OCI-LY1 (cell line): ENCODE measurements around the gene RALB.

Source experiments
- H2AFZ ChIP-seq: fragments of 200-600 bp; sonication (generic), shearing (Covaris generic); 2 replicates; pipeline ENCODE4 v1.6.0; 2014; ENCODE audit warnings: antibody characterized with exemption, mild to moderate bottlenecking, low read length
- H3F3A ChIP-seq: fragments of 200-600 bp; sonication (generic), shearing (Covaris generic); 2 replicates; pipeline ENCODE4 v1.6.0; 2014; ENCODE audit warnings: mild to moderate bottlenecking, antibody characterized with exemption, low read length, moderate library complexity; ENCODE audit not compliant: insufficient read depth
- H3K27ac ChIP-seq: fragments of 200-600 bp; sonication (generic); 2 replicates; pipeline ENCODE4 v1.5.1; 2014; ENCODE audit warnings: low read length, mixed run types, mild to moderate bottlenecking, low read depth; ENCODE audit not compliant: poor library complexity, severe bottlenecking
- H3K27me3 ChIP-seq: fragments of 200-600 bp; sonication (generic); 2 replicates; pipeline ENCODE4 v1.6.0; 2014; ENCODE audit warnings: antibody characterized with exemption, mild to moderate bottlenecking, low read length, moderate library complexity; ENCODE audit not compliant: insufficient read depth
- H3K36me3 ChIP-seq: fragments of 200-600 bp; sonication (generic); 2 replicates; pipeline ENCODE4 v1.6.1; 2014; ENCODE audit warnings: mild to moderate bottlenecking, antibody characterized with exemption, low read length, moderate library complexity, mixed read lengths; ENCODE audit not compliant: insufficient read depth
- H3K4me1 ChIP-seq: fragments of 200-600 bp; sonication (generic); 2 replicates; pipeline ENCODE4 v1.5.1; 2014; ENCODE audit warnings: mild to moderate bottlenecking, low read length, moderate library complexity; ENCODE audit not compliant: insufficient read depth, severe bottlenecking
- H3K4me2 ChIP-seq: fragments of 200-600 bp; sonication (generic), shearing (Covaris generic); 2 replicates; pipeline ENCODE4 v1.6.1; 2014; ENCODE audit warnings: low read length
- H3K4me3 ChIP-seq: fragments of 200-600 bp; sonication (generic); 2 replicates; pipeline ENCODE4 v1.5.1; 2014; ENCODE audit warnings: low read length, low read depth, mild to moderate bottlenecking, mixed read lengths; ENCODE audit not compliant: poor library complexity, severe bottlenecking
- H3K79me2 ChIP-seq: fragments of 200-600 bp; shearing (Covaris generic); 2 replicates; pipeline ENCODE4 v1.6.1; 2016; ENCODE audit warnings: mixed run types, low read length, mixed read lengths; ENCODE audit not compliant: insufficient read depth
- H3K9ac ChIP-seq: fragments of 200-600 bp; sonication (generic), shearing (Covaris generic); 2 replicates; pipeline ENCODE4 v1.6.1; 2014; ENCODE audit warnings: mild to moderate bottlenecking, low read length, mixed read lengths
- H3K9me2 ChIP-seq: fragments of 200-600 bp; sonication (generic), shearing (Covaris generic); 2 replicates; pipeline ENCODE4 v1.6.1; 2014; ENCODE audit warnings: low read depth, mild to moderate bottlenecking, low read length, mixed read lengths
- H3K9me3 ChIP-seq: fragments of 200-600 bp; shearing (Covaris generic); 2 replicates; pipeline ENCODE4 v1.6.1; 2014; ENCODE audit warnings: low read length, mixed read lengths
- H4K20me1 ChIP-seq: fragments of 200-600 bp; sonication (generic), shearing (Covaris generic); 2 replicates; pipeline ENCODE4 v1.6.0; 2016; ENCODE audit warnings: mild to moderate bottlenecking, low read length; ENCODE audit not compliant: insufficient read depth
- CTCF ChIP-seq: fragments of 200-600 bp; sonication (generic), shearing (Covaris generic); IDR thresholded peaks from 2 replicates; pipeline ENCODE4 v1.5.1; 2017; ENCODE audit warnings: mild to moderate bottlenecking, antibody characterized with exemption, low read length, moderate library complexity, mixed read lengths
- EZH2 ChIP-seq: fragments of 200-600 bp; sonication (generic), shearing (Covaris generic); IDR thresholded peaks from 2 replicates; pipeline ENCODE4 v1.8.0; 2017; ENCODE audit warnings: borderline replicate concordance, mixed run types, mild to moderate bottlenecking, antibody characterized with exemption, low read length, moderate library complexity, mixed read lengths

RALB gene

GRCh38 chr2:120285056-120285455 lies 32.4 kb downstream of the RALB start:
- Histone ChIP-seq H2AFZ (no peak overlapping the region), H3K9me3 (no peaks in the 10 kb centered on the region), H3K9me2 (no peaks in the 10 kb centered on the region), H3K4me3 (no peak overlapping the region), H3K79me2 (no peaks in the 10 kb centered on the region), H3K27me3 (no peaks in the 10 kb centered on the region), H3K36me3 (no peaks in the 10 kb centered on the region; the same call in 1 of the 2 replicates), H3K9ac (no peak overlapping the region), H3K4me2 (no peak overlapping the region), H3K4me1 (peaks cover 5% of the 10 kb centered on the region), H3F3A (no peaks in the 10 kb centered on the region), H4K20me1 (no peaks in the 10 kb centered on the region), H3K27ac (no peak overlapping the region)
- no peak for TF ChIP-seq CTCF
- no peak for TF ChIP-seq EZH2

- peaks cover 5% of the 10 kb centered on the region for H3K4me1 ChIP-seq
- H3K4me3 ChIP-seq, result no peak overlapping the region
- no peak overlapping the region for H3K9ac ChIP-seq
- H3K36me3 ChIP-seq, result no peaks in the 10 kb centered on the region; the same call in 1 of the 2 replicates
- H4K20me1 ChIP-seq, result no peaks in the 10 kb centered on the region
- H3K4me2 ChIP-seq, result no peak overlapping the region
- H3K79me2 ChIP-seq, result no peaks in the 10 kb centered on the region
- H3K27me3 ChIP-seq, result no peaks in the 10 kb centered on the region
- H3F3A ChIP-seq, result no peaks in the 10 kb centered on the region
- H3K9me2 ChIP-seq, result no peaks in the 10 kb centered on the region
- no peaks in the 10 kb centered on the region for H3K9me3 ChIP-seq
- no peak for TF ChIP-seq EZH2
- TF ChIP-seq CTCF, result no peak
- H3K27ac ChIP-seq, result no peak overlapping the region
- H2AFZ ChIP-seq, result no peak overlapping the region
Measured at GRCh38 chr2:120287183-120288015, 34.7 kb downstream of the RALB start.

GRCh38 chr2:120288016-120288373 lies 35.3 kb downstream of the RALB start:
- Histone ChIP-seq H3F3A (no peaks in the 10 kb centered on the region), H3K4me1 (peaks cover 8% of the 10 kb centered on the region), H3K27ac (no peak overlapping the region), H3K4me3 (no peak overlapping the region), H3K79me2 (no peaks in the 10 kb centered on the region), H3K9me2 (no peaks in the 10 kb centered on the region), H3K4me2 (no peak overlapping the region), H3K9me3 (no peaks in the 10 kb centered on the region), H4K20me1 (no peaks in the 10 kb centered on the region), H2AFZ (no peak overlapping the region), H3K9ac (no peak overlapping the region), H3K27me3 (no peaks in the 10 kb centered on the region), H3K36me3 (no peaks in the 10 kb centered on the region; the same call in 1 of the 2 replicates)
- no peak for TF ChIP-seq EZH2
- TF ChIP-seq CTCF, result no peak
